HCT116 (cell line): ENCODE results near the gene NOBOX. TPM values are rescaled to one million over a fixed set of nuclear protein-coding genes. Genes with fewer than 3 reads are reported as not detected.

Experiments
- ATAC-seq: fragments of 200-7000 bp; cut with Tn5 transposase; 2 replicates; pipeline ENCODE4 v1.9.1; 2020; ENCODE audit warnings: mild to moderate bottlenecking, moderate library complexity
- BruUV-seq: library from RNA; stranded (reverse); fragments of 400-500 nt; replicated peaks from 2 replicates; lab custom pipeline; 2021; lab: Mats Ljungman, UMichigan
- CTCF ChIA-PET: fragments of 300-600 bp; sonication (Branson Sonifier 250); formaldehyde crosslinking; loops from one replicate; lab custom pipeline; 2021; ENCODE audit warnings: antibody characterized with exemption; lab: Charles Lee
- POLR2A ChIA-PET: fragments of 300-600, 350-600 bp; sonication (Branson Sonifier 250); formaldehyde crosslinking; loops from one replicate; lab custom pipeline; 2021; ENCODE audit warnings: antibody characterized with exemption; lab: Charles Lee
- RAD21 ChIA-PET, 2 experiments: fragments of 300-600 bp; sonication (Branson Sonifier 250); formaldehyde crosslinking; loops; one replicate each; lab custom pipeline; 2023; ENCODE audit warnings: low total read pairs in 2 of 2; ENCODE audit not compliant: uncharacterized antibody in 2 of 2, unreplicated experiment in 2 of 2, low non-redundant PET in 1 of 2; lab: Charles Lee
- DNase-seq: peaks from one replicate; pipeline ENCODE4 v3.0.0-alpha.2; 2010; ENCODE audit warnings: low read depth, low spot score
- H2AFZ ChIP-seq: fragments of 200-600 bp; shearing (Covaris generic), sonication (generic); 2 replicates; pipeline ENCODE4 v1.6.1; 2017; ENCODE audit warnings: low read depth, mixed run types, mixed read lengths, antibody characterized with exemption, low read length; ENCODE audit not compliant: poor library complexity, severe bottlenecking
- H3K27ac ChIP-seq: 2 replicates; pipeline ENCODE4 v1.5.1; 2012; ENCODE audit warnings: low read depth, low read length
- H3K27me3 ChIP-seq: fragments of 200-600 bp; sonication (generic); 2 replicates; pipeline ENCODE4 v1.6.1; 2016; ENCODE audit warnings: mixed run types, low read length, mixed read lengths; ENCODE audit not compliant: insufficient read depth
- H3K36me3 ChIP-seq, 2 experiments: fragments of 200-500 bp in 1 of 2; fragments of 200-600 bp in 1 of 2; sonication (Bioruptor generic) in 1 of 2; sonication (generic) in 1 of 2; 2 replicates each; pipeline versions ENCODE4 v1.5.1 to v1.6.1; 2014 to 2016; ENCODE audit warnings: low read length in 2 of 2, inconsistent platforms in 1 of 2, mixed read lengths in 1 of 2, mixed run types in 1 of 2; ENCODE audit not compliant: insufficient read depth in 2 of 2, control insufficient read depth in 1 of 2
- H3K4me1 ChIP-seq, 2 experiments: fragments of 200-600 bp in 1 of 2; sonication (generic) in 1 of 2; 2 replicates each; pipeline versions ENCODE4 v1.5.1 to v1.6.1; 2012 to 2017; ENCODE audit warnings: low read length in 2 of 2, inconsistent platforms in 1 of 2, mild to moderate bottlenecking in 1 of 2, mixed read lengths in 1 of 2, mixed run types in 1 of 2, moderate library complexity in 1 of 2; ENCODE audit not compliant: insufficient read depth in 2 of 2, control insufficient read depth in 1 of 2
- H3K4me2 ChIP-seq: fragments of 200-600 bp; sonication (generic); 2 replicates; pipeline ENCODE4 v1.6.1; 2017; ENCODE audit warnings: mixed run types, low read length, mixed read lengths
- H3K4me3 ChIP-seq, 2 experiments: fragments of 200-600 bp in 1 of 2; sonication (generic) in 1 of 2; replicated peaks in 1 of 2; 2 replicates each; pipeline ENCODE4 v1.5.1; 2011 to 2016; ENCODE audit warnings: low read length in 2 of 2, control low read depth in 1 of 2, low read depth in 1 of 2, mild to moderate bottlenecking in 1 of 2, mixed read lengths in 1 of 2, mixed run types in 1 of 2
- H3K79me2 ChIP-seq: fragments of 200-600 bp; sonication (generic); 2 replicates; pipeline ENCODE4 v1.6.1; 2017; ENCODE audit warnings: mild to moderate bottlenecking, mixed run types, low read length, moderate library complexity, mixed read lengths; ENCODE audit not compliant: insufficient read depth
- H3K9ac ChIP-seq: fragments of 200-600 bp; sonication (generic); 2 replicates; pipeline ENCODE4 v1.6.1; 2016; ENCODE audit warnings: low read length, mixed read lengths
- H3K9me2 ChIP-seq: fragments of 200-600 bp; sonication (generic), shearing (Covaris generic); 2 replicates; pipeline ENCODE4 v1.6.1; 2017; ENCODE audit warnings: mixed run types, mild to moderate bottlenecking, moderate library complexity; ENCODE audit not compliant: insufficient read depth
- H3K9me3 ChIP-seq, 2 experiments: fragments of 200-500 bp in 1 of 2; fragments of 200-600 bp in 1 of 2; sonication (Bioruptor generic) in 1 of 2; sonication (generic) in 1 of 2; 2 replicates each; pipeline ENCODE4 v1.6.1; 2014 to 2017; ENCODE audit warnings: low read length in 2 of 2, mixed read lengths in 2 of 2, inconsistent platforms in 1 of 2, low read depth in 1 of 2, mild to moderate bottlenecking in 1 of 2, mixed run types in 1 of 2, moderate library complexity in 1 of 2; ENCODE audit not compliant: control insufficient read depth in 1 of 2, insufficient read depth in 1 of 2
- H4K20me1 ChIP-seq: fragments of 200-600 bp; sonication (generic), shearing (Covaris generic); 2 replicates; pipeline ENCODE4 v1.6.1; 2017; ENCODE audit warnings: mixed run types, mild to moderate bottlenecking, moderate library complexity; ENCODE audit not compliant: insufficient read depth
- CEBPB ChIP-seq: IDR thresholded peaks from 2 replicates; pipeline ENCODE4 v1.6.1; 2012; ENCODE audit warnings: low read depth
- ELF1 ChIP-seq: IDR thresholded peaks from 2 replicates; pipeline ENCODE4 v1.6.1; 2012; ENCODE audit warnings: low read depth, borderline replicate concordance
- EZH2phosphoT487 ChIP-seq: fragments of 200-600 bp; IDR thresholded peaks from 2 replicates; pipeline ENCODE4 v1.6.1; 2018; ENCODE audit warnings: antibody characterized with exemption, borderline replicate concordance
- JUND ChIP-seq: IDR thresholded peaks from 2 replicates; pipeline ENCODE4 v1.6.1; 2012
- POLR2A ChIP-seq: IDR thresholded peaks from 2 replicates; pipeline ENCODE4 v1.7.0; 2011; ENCODE audit warnings: borderline replicate concordance; ENCODE audit not compliant: insufficient read depth, insufficient read length; ENCODE audit errors: extremely low read depth
- POLR2AphosphoS5 ChIP-seq: IDR thresholded peaks from 2 replicates; pipeline ENCODE4 v1.6.1; 2011; ENCODE audit warnings: mild to moderate bottlenecking, low read depth, low read length, moderate library complexity
- RAD21 ChIP-seq: IDR thresholded peaks from 2 replicates; pipeline ENCODE4 v1.6.1; 2012; ENCODE audit warnings: low read depth, mild to moderate bottlenecking
- SIN3A ChIP-seq: IDR thresholded peaks from 2 replicates; pipeline ENCODE4 v1.6.1; 2012; ENCODE audit warnings: low read depth
- SP1 ChIP-seq: IDR thresholded peaks from 2 replicates; pipeline ENCODE4 v1.6.1; 2012; ENCODE audit warnings: low read depth
- SRF ChIP-seq: IDR thresholded peaks from 2 replicates; pipeline ENCODE4 v1.6.1; 2012; ENCODE audit warnings: low read depth
- TCF7L2 ChIP-seq: IDR thresholded peaks from 2 replicates; pipeline ENCODE4 v1.7.0; 2011; ENCODE audit warnings: borderline replicate concordance, inconsistent platforms; ENCODE audit not compliant: insufficient read depth, insufficient read length; ENCODE audit errors: extremely low read depth
- YY1 ChIP-seq: IDR thresholded peaks from 2 replicates; pipeline ENCODE4 v1.6.1; 2011; ENCODE audit warnings: low read length, low read depth, moderate library complexity, mild to moderate bottlenecking; ENCODE audit not compliant: insufficient replicate concordance; ENCODE audit errors: extremely low read depth
- ZBTB33 ChIP-seq: IDR thresholded peaks from 2 replicates; pipeline ENCODE4 v1.6.1; 2011; ENCODE audit warnings: mild to moderate bottlenecking, low read length, moderate library complexity; ENCODE audit not compliant: insufficient replicate concordance; ENCODE audit errors: extremely low read depth
- ZNF274 ChIP-seq: fragments of 200-500 bp; sonication (Bioruptor generic); IDR thresholded peaks from 2 replicates; pipeline ENCODE4 v1.6.1; 2014; ENCODE audit warnings: mild to moderate bottlenecking, low read depth, low read length, inconsistent platforms
- intact Hi-C: fragments of 100-400 bp; cut with micrococcal nuclease; formaldehyde crosslinking; loops from 2 replicates; pipeline ENCODE4 v1.10.0; 2022
- total RNA-seq: library from RNA; stranded (reverse); gene quantifications from one replicate; pipeline ENCODE4 v1.2.1, GENCODE V29; 2021; ENCODE audit not compliant: unreplicated experiment
- TF ChIP-seq, protein P1 (sequence below): IDR thresholded peaks from 2 replicates; pipeline ENCODE4 v1.6.1; 2012

NOBOX gene
- total RNA-seq, 1 experiment from 2014 or later: not detected

DNA sequence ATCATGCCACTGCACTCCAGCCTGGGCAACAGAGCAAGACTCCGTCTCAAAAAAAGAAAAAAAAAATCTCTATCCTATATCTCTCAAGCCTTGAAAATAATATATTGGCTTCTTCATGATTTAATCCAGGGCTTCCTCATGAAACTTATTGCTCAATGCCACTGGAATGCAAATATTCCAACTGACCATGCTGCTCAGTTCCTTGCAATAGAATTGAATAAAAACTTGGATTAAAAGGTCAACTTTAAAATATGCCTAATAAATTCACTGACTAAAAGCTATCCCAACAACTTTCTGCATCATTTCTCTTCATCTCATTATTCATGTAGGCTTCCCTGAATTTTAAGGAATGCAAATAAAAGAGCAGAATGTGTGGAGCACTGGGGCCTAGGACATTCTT, 42.1 kb upstream of the NOBOX start:
- ChIA-PET RAD21 (no interaction called here), POLR2A (no interaction called here), CTCF (no interaction called here)
- H3K79me2 ChIP-seq: no peaks in the 10 kb centered on the region
- no peak overlapping the region for H3K9ac ChIP-seq
- no peaks in the 10 kb centered on the region for H3K9me2 ChIP-seq
- no peaks in the 10 kb centered on the region for H3K4me1 ChIP-seq
- H3K27me3 ChIP-seq: no peaks in the 10 kb centered on the region
- no peaks in the 10 kb centered on the region for H3K9me3 ChIP-seq
- no peaks in the 10 kb centered on the region for H3K36me3 ChIP-seq
- H3K4me2 ChIP-seq: no peak overlapping the region
- H3K4me3 ChIP-seq: no peak overlapping the region
- ATAC-seq (no peak), DNase-seq (no peak)
- BruUV-seq: no TSS peak
- no peak overlapping the region for H2AFZ ChIP-seq
- TF ChIP-seq YY1 (no peak), POLR2A (no peak), CEBPB (no peak), SIN3A (no peak), SP1 (no peak)
- TF ChIP-seq, all 23 proteins: peak for 0
- no peak overlapping the region for H3K27ac ChIP-seq
- H4K20me1 ChIP-seq: no peaks in the 10 kb centered on the region
- intact Hi-C loops: no loop called here

DNA sequence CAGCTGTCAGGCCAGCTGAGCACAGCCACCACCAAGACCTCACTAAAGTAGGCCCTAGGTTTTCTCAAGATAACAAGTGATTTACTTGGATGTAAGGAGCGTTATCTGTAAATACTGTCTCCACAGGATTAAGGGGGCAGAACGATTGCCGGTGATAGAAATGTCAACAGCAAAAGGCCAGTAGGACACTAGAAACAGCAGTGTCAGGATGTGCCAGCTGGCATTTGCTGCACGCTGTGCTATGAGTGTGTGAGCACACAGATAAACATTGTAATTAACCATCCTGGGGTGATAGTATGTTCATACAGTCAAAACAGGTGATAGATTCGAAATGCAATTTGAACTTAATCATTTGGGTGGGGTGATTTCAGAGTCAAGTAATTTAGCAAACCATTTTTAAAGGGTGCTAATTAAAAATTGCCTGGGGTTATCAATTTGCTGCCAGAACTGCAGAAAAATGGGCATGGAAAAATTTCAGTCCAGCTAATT, 36.3 kb upstream of the NOBOX start:
- H3K27me3 ChIP-seq: no peaks in the 10 kb centered on the region
- H4K20me1 ChIP-seq: no peaks in the 10 kb centered on the region
- TF ChIP-seq ELF1: no peak
- no peak for TF ChIP-seq SP1
- TF ChIP-seq POLR2AphosphoS5: no peak
- no peak for TF ChIP-seq RAD21
- no peak for TF ChIP-seq SRF
- no peak for TF ChIP-seq JUND
- no peak for TF ChIP-seq TCF7L2
- TF ChIP-seq ZNF274: no peak
- TF ChIP-seq EZH2phosphoT487: no peak
- TF ChIP-seq CEBPB: no peak
- no peak for TF ChIP-seq ZBTB33
- TF ChIP-seq, protein P1, sequence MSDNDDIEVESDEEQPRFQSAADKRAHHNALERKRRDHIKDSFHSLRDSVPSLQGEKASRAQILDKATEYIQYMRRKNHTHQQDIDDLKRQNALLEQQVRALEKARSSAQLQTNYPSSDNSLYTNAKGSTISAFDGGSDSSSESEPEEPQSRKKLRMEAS: no peak
- no peak overlapping the region for H2AFZ ChIP-seq
- BruUV-seq: no TSS peak
- H3K27ac ChIP-seq: no peak overlapping the region
- no peak overlapping the region for H3K4me2 ChIP-seq
- H3K9ac ChIP-seq: no peak overlapping the region
- no peaks in the 10 kb centered on the region for H3K36me3 ChIP-seq
- no peaks in the 10 kb centered on the region for H3K9me2 ChIP-seq
- intact Hi-C loops: no loop called here
- no peak overlapping the region for H3K4me3 ChIP-seq
- ChIA-PET RAD21 (no interaction called here), POLR2A (no interaction called here), CTCF (no interaction called here)
- no peak for ATAC-seq
- no peaks in the 10 kb centered on the region for H3K4me1 ChIP-seq
- DNase-seq: no peak
- H3K9me3 ChIP-seq: no peaks in the 10 kb centered on the region
- H3K79me2 ChIP-seq: no peaks in the 10 kb centered on the region
